SK-N-SH (cell line): ENCODE results near the gene RAD51B. TPM values are rescaled to one million over a fixed set of nuclear protein-coding genes. Genes with fewer than 3 reads are reported as not detected.

Experiments
- CTCF ChIA-PET: fragments of 300-600, 350-600 bp; formaldehyde crosslinking; extraction: SDS; loops from one replicate; lab custom pipeline; 2021; lab: Yijun Ruan, JAX
- POLR2A ChIA-PET: fragments of 350-600 bp; sonication (Branson Sonifier 250); formaldehyde crosslinking; extraction: SDS; loops from one replicate; lab custom pipeline; 2020; ENCODE audit warnings: antibody characterized with exemption, inconsistent platforms; lab: Yijun Ruan, JAX
- DNase-seq: peaks from one replicate; pipeline ENCODE4 v3.0.0; 2012
- H2AFZ ChIP-seq: fragments of 200-600 bp; sonication (generic); 2 replicates; pipeline ENCODE4 v1.8.1; 2016; ENCODE audit warnings: antibody characterized with exemption, mild to moderate bottlenecking, low read depth
- H3F3A ChIP-seq: fragments of 200-600 bp; sonication (generic); replicated peaks from 2 replicates; pipeline ENCODE3; 2016; ENCODE audit warnings: antibody characterized with exemption, mild to moderate bottlenecking; ENCODE audit not compliant: insufficient read depth
- H3K27ac ChIP-seq, 2 experiments: fragments of 200-500 bp in 1 of 2; fragments of 200-600 bp in 1 of 2; sonication (Bioruptor generic) in 1 of 2; sonication (generic), shearing (Covaris generic) in 1 of 2; 2 replicates each; pipeline versions ENCODE4 v1.5.1 to v1.6.1; 2014 to 2016; ENCODE audit warnings: low read depth in 2 of 2, inconsistent platforms in 1 of 2, low read length in 1 of 2, mild to moderate bottlenecking in 1 of 2, mixed read lengths in 1 of 2
- H3K27me3 ChIP-seq: fragments of 200-600 bp; sonication (generic), shearing (Covaris generic); 2 replicates; pipeline ENCODE4 v1.6.1; 2016; ENCODE audit warnings: mixed run types; ENCODE audit not compliant: insufficient read depth
- H3K36me3 ChIP-seq, 2 experiments: fragments of 200-500 bp in 1 of 2; fragments of 200-600 bp in 1 of 2; sonication (Bioruptor generic) in 1 of 2; sonication (generic) in 1 of 2; replicated peaks in 1 of 2; 2 replicates each; pipeline versions ENCODE3 to v1.5.1; 2014 to 2016; ENCODE audit warnings: low read length in 1 of 2, mild to moderate bottlenecking in 1 of 2; ENCODE audit not compliant: insufficient read depth in 2 of 2, control insufficient read depth in 1 of 2
- H3K4me1 ChIP-seq, 2 experiments: fragments of 200-500 bp in 1 of 2; fragments of 200-600 bp in 1 of 2; sonication (Bioruptor generic) in 1 of 2; sonication (generic), shearing (Covaris generic) in 1 of 2; 2 replicates each; pipeline versions ENCODE4 v1.5.1 to v1.6.1; 2014 to 2016; ENCODE audit warnings: low read depth in 1 of 2, low read length in 1 of 2, mixed run types in 1 of 2; ENCODE audit not compliant: insufficient read depth in 2 of 2, control insufficient read depth in 1 of 2
- H3K4me2 ChIP-seq: fragments of 200-600 bp; sonication (generic), shearing (Covaris generic); 2 replicates; pipeline ENCODE4 v1.6.1; 2017; ENCODE audit warnings: mixed run types
- H3K4me3 ChIP-seq, 2 experiments: fragments of 200-500 bp in 1 of 2; fragments of 200-600 bp in 1 of 2; sonication (Bioruptor generic) in 1 of 2; sonication (generic), shearing (Covaris generic) in 1 of 2; 2 replicates each; pipeline versions ENCODE4 v1.5.1 to v1.8.1; 2014 to 2016; ENCODE audit warnings: low read depth in 2 of 2, inconsistent platforms in 1 of 2, low read length in 1 of 2, mild to moderate bottlenecking in 1 of 2, mixed read lengths in 1 of 2, moderate library complexity in 1 of 2
- H3K79me2 ChIP-seq: fragments of 200-600 bp; sonication (generic); 2 replicates; pipeline ENCODE4 v1.8.1; 2017; ENCODE audit warnings: mild to moderate bottlenecking; ENCODE audit not compliant: insufficient read depth
- H3K9ac ChIP-seq: fragments of 200-600 bp; sonication (generic); 2 replicates; pipeline ENCODE4 v1.6.1; 2017; ENCODE audit warnings: mixed run types
- H3K9me2 ChIP-seq: fragments of 200-600 bp; sonication (generic); 2 replicates; pipeline ENCODE4 v1.6.1; 2017; ENCODE audit warnings: mixed run types
- H3K9me3 ChIP-seq: fragments of 200-600 bp; sonication (generic); 2 replicates; pipeline ENCODE4 v1.6.1; 2017; ENCODE audit warnings: mixed run types, mild to moderate bottlenecking, moderate library complexity
- H4K20me1 ChIP-seq: fragments of 200-600 bp; sonication (generic); 2 replicates; pipeline ENCODE4 v1.6.1; 2017; ENCODE audit warnings: mild to moderate bottlenecking, mixed run types; ENCODE audit not compliant: insufficient read depth
- ELF1 ChIP-seq: IDR thresholded peaks from 2 replicates; pipeline ENCODE4 v1.4.0; 2012
- EP300 ChIP-seq, 2 experiments: IDR thresholded peaks; 2 replicates each; pipeline versions ENCODE4 v1.4.0 to v1.6.1; 2012; ENCODE audit warnings: borderline replicate concordance in 1 of 2, low read depth in 1 of 2, low read length in 1 of 2
- FOXM1 ChIP-seq: IDR thresholded peaks from 2 replicates; pipeline ENCODE4 v1.4.0; 2012; ENCODE audit warnings: low read depth, mild to moderate bottlenecking
- GABPA ChIP-seq: IDR thresholded peaks from 2 replicates; pipeline ENCODE4 v1.4.0; 2012; ENCODE audit warnings: low read depth, mild to moderate bottlenecking
- JUND ChIP-seq: IDR thresholded peaks from 2 replicates; pipeline ENCODE4 v1.4.0; 2012
- MEF2A ChIP-seq: IDR thresholded peaks from 2 replicates; pipeline ENCODE4 v1.4.0; 2012; ENCODE audit warnings: low read depth, borderline replicate concordance
- MXI1 ChIP-seq: IDR thresholded peaks from 2 replicates; pipeline ENCODE4 v1.6.1; 2012; ENCODE audit warnings: mild to moderate bottlenecking, low read depth, low read length, improper control_type of control experiment
- NFIC ChIP-seq: IDR thresholded peaks from 2 replicates; pipeline ENCODE4 v1.4.0; 2012; ENCODE audit warnings: borderline replicate concordance
- NRF1 ChIP-seq: IDR thresholded peaks from 2 replicates; pipeline ENCODE4 v1.6.1; 2012; ENCODE audit warnings: low read depth, mild to moderate bottlenecking, low read length
- POLR2AphosphoS5 ChIP-seq: IDR thresholded peaks from 2 replicates; pipeline ENCODE4 v1.6.1; 2012; ENCODE audit warnings: low read depth, low read length
- RXRA ChIP-seq: IDR thresholded peaks from 2 replicates; pipeline ENCODE4 v1.4.0; 2012; ENCODE audit warnings: low read depth, mild to moderate bottlenecking, borderline replicate concordance
- SIN3A ChIP-seq: IDR thresholded peaks from 2 replicates; pipeline ENCODE4 v1.6.1; 2012; ENCODE audit warnings: low read depth, mild to moderate bottlenecking, low read length, moderate library complexity, borderline replicate concordance
- SMC3 ChIP-seq: IDR thresholded peaks from 2 replicates; pipeline ENCODE4 v1.6.1; 2012; ENCODE audit warnings: low read depth, low read length, improper control_type of control experiment
- TCF12 ChIP-seq: IDR thresholded peaks from 2 replicates; pipeline ENCODE4 v1.4.0; 2012
- TEAD4 ChIP-seq: IDR thresholded peaks from 2 replicates; pipeline ENCODE4 v1.4.0; 2012; ENCODE audit warnings: mild to moderate bottlenecking, borderline replicate concordance; ENCODE audit not compliant: insufficient read depth
- WGBS: methylation state at CpG from one replicate; pipeline ENCODE4 v1.1.6; 2017; ENCODE audit warnings: low lambda C conversion rate; 5-methylcytosine and 5-hydroxymethylcytosine counted together
- polyA plus RNA-seq, 3 experiments: library from polyadenylated mRNA; depleted of rRNA; stranded (reverse); fragments of >200 nt; gene quantifications; 2 replicates each; pipeline ENCODE4 v1.2.3, GENCODE V29; 2012
- TF ChIP-seq, protein P1 (sequence below): IDR thresholded peaks from 2 replicates; pipeline ENCODE4 v1.4.0; 2012; ENCODE audit warnings: low read depth, borderline replicate concordance
- TF ChIP-seq, protein P2 (sequence below): IDR thresholded peaks from 2 replicates; pipeline ENCODE4 v1.6.1; 2012; ENCODE audit warnings: mild to moderate bottlenecking, low read depth, low read length, moderate library complexity
- TF ChIP-seq, protein P3 (sequence below): IDR thresholded peaks from 2 replicates; pipeline ENCODE4 v1.4.0; 2012; ENCODE audit warnings: low read depth
- TF ChIP-seq, protein P4 (sequence below): IDR thresholded peaks from 2 replicates; pipeline ENCODE4; 2012
- TF ChIP-seq, protein P5 (sequence below): fragments of 150-350 bp; IDR thresholded peaks from 2 replicates; pipeline ENCODE4 v1.6.1; 2016; ENCODE audit warnings: mild to moderate bottlenecking, low read depth, low read length

The RAD51B gene
- polyA plus RNA-seq, 1 of the 3 experiments (the other 2 are of a cell fraction), result 6.0 TPM

DNA sequence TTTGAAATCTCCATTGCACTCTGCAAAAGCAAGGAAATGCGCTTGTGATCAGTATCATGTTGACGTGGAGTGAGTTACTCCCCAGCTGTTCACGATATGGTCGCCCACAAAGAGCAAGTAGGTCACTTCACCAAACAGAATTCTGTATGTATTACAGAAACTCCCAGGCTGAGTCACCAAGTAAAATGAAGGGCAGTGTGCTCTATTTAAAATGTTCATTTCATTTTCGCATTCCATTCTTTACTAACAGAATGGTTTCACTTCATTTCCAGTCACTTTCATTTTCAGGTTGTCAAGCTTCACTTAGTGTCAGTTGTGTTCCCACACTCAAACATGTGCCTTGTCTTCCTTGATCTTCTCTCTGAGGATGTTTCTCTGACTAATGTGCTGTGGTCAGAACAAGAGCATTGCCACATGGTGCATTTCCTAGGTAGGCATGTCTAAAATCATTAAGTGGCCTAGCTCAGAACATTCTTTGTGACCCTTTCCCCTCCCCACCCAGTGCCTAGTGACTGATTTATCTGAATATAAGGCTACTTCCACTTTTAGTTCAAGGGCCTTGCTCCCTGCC lies 391.2 kb downstream of the RAD51B start:
- ChIA-PET POLR2A (no interaction called here), CTCF (interaction anchor here (1.4 kb wide), 1 partner anchor 614 kb away, joined by 3 read pairs; no protein-coding TSS in a partner anchor)
- Histone ChIP-seq H3K27me3 (no peaks in the 10 kb centered on the region), H3K9me2 (no peaks in the 10 kb centered on the region), H3K4me2 (peak overlapping the region; percentile 56), H3K4me3 (peak overlapping the region; percentile 21 to 30; a peak in 2 of 4 replicates), H3F3A (peaks cover 17% of the 10 kb centered on the region), H2AFZ (peak overlapping the region; percentile 23; the same call in 1 of the 2 replicates), H3K36me3 (no peaks in the 10 kb centered on the region), H3K4me1 (peaks cover 0 to 20% of the 10 kb centered on the region in 2 experiments; a peak in 3 of 4 replicates), H3K27ac (peak overlapping the region; percentile 90 to 94), H3K9me3 (no peaks in the 10 kb centered on the region), H3K9ac (peak overlapping the region; percentile 38; the same call in 1 of the 2 replicates), H4K20me1 (no peaks in the 10 kb centered on the region), H3K79me2 (no peaks in the 10 kb centered on the region)
- no peak for DNase-seq
- TF ChIP-seq, protein P1, sequence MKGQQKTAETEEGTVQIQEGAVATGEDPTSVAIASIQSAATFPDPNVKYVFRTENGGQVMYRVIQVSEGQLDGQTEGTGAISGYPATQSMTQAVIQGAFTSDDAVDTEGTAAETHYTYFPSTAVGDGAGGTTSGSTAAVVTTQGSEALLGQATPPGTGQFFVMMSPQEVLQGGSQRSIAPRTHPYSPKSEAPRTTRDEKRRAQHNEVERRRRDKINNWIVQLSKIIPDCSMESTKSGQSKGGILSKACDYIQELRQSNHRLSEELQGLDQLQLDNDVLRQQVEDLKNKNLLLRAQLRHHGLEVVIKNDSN, result peak; percentile 54; the same call in 1 of the 2 replicates
- TF ChIP-seq, protein P2, sequence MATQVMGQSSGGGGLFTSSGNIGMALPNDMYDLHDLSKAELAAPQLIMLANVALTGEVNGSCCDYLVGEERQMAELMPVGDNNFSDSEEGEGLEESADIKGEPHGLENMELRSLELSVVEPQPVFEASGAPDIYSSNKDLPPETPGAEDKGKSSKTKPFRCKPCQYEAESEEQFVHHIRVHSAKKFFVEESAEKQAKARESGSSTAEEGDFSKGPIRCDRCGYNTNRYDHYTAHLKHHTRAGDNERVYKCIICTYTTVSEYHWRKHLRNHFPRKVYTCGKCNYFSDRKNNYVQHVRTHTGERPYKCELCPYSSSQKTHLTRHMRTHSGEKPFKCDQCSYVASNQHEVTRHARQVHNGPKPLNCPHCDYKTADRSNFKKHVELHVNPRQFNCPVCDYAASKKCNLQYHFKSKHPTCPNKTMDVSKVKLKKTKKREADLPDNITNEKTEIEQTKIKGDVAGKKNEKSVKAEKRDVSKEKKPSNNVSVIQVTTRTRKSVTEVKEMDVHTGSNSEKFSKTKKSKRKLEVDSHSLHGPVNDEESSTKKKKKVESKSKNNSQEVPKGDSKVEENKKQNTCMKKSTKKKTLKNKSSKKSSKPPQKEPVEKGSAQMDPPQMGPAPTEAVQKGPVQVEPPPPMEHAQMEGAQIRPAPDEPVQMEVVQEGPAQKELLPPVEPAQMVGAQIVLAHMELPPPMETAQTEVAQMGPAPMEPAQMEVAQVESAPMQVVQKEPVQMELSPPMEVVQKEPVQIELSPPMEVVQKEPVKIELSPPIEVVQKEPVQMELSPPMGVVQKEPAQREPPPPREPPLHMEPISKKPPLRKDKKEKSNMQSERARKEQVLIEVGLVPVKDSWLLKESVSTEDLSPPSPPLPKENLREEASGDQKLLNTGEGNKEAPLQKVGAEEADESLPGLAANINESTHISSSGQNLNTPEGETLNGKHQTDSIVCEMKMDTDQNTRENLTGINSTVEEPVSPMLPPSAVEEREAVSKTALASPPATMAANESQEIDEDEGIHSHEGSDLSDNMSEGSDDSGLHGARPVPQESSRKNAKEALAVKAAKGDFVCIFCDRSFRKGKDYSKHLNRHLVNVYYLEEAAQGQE, result no peak
- TF ChIP-seq, protein P3, sequence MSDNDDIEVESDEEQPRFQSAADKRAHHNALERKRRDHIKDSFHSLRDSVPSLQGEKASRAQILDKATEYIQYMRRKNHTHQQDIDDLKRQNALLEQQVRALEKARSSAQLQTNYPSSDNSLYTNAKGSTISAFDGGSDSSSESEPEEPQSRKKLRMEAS, result peak; percentile 92
- TF ChIP-seq, protein P4, sequence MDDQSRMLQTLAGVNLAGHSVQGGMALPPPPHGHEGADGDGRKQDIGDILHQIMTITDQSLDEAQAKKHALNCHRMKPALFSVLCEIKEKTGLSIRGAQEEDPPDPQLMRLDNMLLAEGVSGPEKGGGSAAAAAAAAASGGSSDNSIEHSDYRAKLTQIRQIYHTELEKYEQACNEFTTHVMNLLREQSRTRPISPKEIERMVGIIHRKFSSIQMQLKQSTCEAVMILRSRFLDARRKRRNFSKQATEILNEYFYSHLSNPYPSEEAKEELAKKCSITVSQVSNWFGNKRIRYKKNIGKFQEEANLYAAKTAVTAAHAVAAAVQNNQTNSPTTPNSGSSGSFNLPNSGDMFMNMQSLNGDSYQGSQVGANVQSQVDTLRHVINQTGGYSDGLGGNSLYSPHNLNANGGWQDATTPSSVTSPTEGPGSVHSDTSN, result peak; percentile 93
- TF ChIP-seq RXRA (peak; percentile 80; the same call in 1 of the 2 replicates), FOXM1 (peak; percentile 83; the same call in 1 of the 2 replicates), TCF12 (peak; percentile 92), MXI1 (no peak), POLR2AphosphoS5 (peak; percentile 81; the same call in 1 of the 2 replicates), MEF2A (0 out of 2 replicates have a peak, but pooled peaks have one; percentile 38), NFIC (peak; percentile 66), GABPA (no peak; the same call in 1 of the 2 replicates), NRF1 (no peak), TEAD4 (peak; percentile 87), EP300 (IDR thresholded peaks at IDR 0.05; ENCODE audit: borderline replicate concordance in 1 of 2, low read depth in 1 of 2, low read length in 1 of 2) (peak; percentile 84 to 91), SIN3A (peak; percentile 85; the same call in 1 of the 2 replicates), JUND (peak; percentile 62; the same call in 1 of the 2 replicates), ELF1 (no peak), SMC3 (no peak; the same call in 1 of the 2 replicates)
- TF ChIP-seq, protein P5, sequence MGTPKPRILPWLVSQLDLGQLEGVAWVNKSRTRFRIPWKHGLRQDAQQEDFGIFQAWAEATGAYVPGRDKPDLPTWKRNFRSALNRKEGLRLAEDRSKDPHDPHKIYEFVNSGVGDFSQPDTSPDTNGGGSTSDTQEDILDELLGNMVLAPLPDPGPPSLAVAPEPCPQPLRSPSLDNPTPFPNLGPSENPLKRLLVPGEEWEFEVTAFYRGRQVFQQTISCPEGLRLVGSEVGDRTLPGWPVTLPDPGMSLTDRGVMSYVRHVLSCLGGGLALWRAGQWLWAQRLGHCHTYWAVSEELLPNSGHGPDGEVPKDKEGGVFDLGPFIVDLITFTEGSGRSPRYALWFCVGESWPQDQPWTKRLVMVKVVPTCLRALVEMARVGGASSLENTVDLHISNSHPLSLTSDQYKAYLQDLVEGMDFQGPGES, result no peak
- 13% methylated on average over 5 of the region's 5 CpGs for WGBS
